Measurements from ENCODE around the gene NEK10.
A peak's percentile ranks its signal among the peaks of the same experiment; 100 is the strongest.

NEK10 gene

DNA sequence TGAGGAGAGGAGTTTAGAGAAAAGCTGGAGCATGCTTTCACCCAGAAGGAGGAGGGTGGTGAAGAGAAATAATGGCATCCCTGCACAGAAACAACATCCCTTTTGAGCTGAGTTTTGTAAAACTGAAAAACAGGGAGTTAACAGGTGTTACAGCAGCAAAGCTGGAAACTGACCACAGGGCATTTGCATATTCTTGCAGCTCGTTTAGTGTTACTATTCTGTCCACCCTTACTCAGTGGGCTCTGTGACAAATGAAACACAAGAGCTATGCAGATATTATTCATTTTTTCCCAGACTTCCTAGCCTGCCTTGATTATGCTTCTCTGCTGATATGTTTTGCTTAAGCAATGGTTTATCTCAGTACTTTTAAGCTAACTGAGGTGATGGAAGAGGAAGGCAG, 272.0 kb downstream of the NEK10 start:
- DNase-seq (ENCODE audit: low read depth), result no peak

- no peak for DNase-seq (ENCODE audit: low read depth)
Measured at GRCh38 chr3:27095553-27096222, 273.5 kb downstream of the NEK10 start.

- no peak for DNase-seq (ENCODE audit: low read depth)
Measured at GRCh38 chr3:27094721-27095120, 274.5 kb downstream of the NEK10 start.

- peak; percentile 1 for DNase-seq (ENCODE audit: low read depth)
Measured at GRCh38 chr3:27093771-27094170, 275.4 kb downstream of the NEK10 start.

GRCh38 chr3:27090275-27091041, 278.7 kb downstream of the NEK10 start:
- no peak for DNase-seq (ENCODE audit: low read depth)

GRCh38 chr3:27089645-27090044, 279.5 kb downstream of the NEK10 start:
- no peak for DNase-seq (ENCODE audit: low read depth)

DNA sequence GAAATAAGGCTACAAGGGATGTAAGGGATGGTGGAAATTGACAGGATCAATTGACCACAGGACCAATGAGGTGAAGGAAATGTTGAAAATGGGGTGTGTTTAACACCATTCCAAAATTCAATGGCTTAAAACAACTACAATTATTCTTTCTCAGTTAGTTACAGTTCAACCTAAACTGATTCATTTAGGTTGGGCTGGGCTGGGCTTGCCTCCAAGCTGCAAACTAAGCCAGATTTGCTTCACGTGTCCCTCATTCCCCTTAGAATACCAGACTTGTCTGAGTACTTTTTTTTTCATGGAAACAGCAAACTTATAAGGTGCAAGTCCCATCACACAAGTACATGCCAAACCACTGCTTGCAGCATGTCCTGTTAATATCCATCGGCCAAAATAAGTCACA, 280.1 kb downstream of the NEK10 start:
- DNase-seq (ENCODE audit: low read depth), result no peak

DNA sequence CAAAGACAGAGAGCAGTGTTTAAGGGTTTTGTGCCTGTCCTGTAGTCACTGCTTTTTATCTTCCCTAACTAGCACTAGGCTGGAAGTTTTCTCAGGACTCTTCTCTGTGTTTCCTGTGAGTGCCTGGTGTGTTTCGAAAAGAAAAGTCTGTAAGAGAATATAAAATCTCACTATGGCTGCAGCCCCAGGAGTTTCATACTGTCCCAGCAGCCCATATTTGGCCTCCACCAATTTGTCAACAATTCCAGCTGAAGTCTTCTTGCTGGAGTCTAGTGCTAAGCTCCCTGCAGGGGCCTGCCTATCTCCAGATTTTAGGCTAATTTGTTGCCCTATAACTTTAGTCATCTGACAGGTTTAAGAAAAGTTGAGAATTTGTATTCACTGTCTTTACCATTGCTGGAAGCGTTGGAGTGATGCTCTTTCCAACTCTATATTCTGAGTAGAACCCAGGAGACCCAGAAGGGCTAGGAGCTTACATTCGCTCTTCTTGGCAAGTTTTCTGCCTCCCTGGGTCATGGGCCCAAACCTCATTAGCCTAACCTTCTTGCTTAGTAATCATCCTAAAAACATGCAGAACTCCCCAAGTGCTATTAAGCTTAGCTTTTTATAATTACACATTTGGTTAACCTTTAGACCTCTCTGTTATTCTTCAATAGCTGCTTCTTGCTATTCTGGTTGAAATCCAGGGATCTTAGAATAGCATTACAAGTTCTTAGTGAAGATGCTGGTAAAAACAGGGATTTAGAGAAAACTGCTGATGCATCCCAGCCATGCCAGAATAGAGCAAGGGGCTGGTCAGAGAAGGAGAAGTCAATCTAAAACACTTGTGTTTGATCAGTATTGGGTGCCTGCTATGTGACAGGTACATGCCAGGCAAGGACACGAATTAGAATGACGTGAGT, 283.1 kb downstream of the NEK10 start:
- no peak for DNase-seq (ENCODE audit: low read depth)

GRCh38 chr3:27081992-27082607, 287.1 kb downstream of the NEK10 start:
- DNase-seq (ENCODE audit: low read depth), result no peak

GRCh38 chr3:27081566-27081965, 287.6 kb downstream of the NEK10 start:
- no peak for DNase-seq (ENCODE audit: low read depth)

- DNase-seq (ENCODE audit: low read depth), result no peak
Measured at GRCh38 chr3:27080258-27080525, 289.0 kb downstream of the NEK10 start.

GRCh38 chr3:27079427-27080257, 289.5 kb downstream of the NEK10 start:
- DNase-seq (ENCODE audit: low read depth), result no peak

- DNase-seq (ENCODE audit: low read depth), result no peak
Measured at GRCh38 chr3:27078246-27078913, 290.8 kb downstream of the NEK10 start.

GRCh38 chr3:27076815-27077630, 292.2 kb downstream of the NEK10 start:
- no peak for DNase-seq (ENCODE audit: low read depth)

- no peak for DNase-seq (ENCODE audit: low read depth)
Measured at GRCh38 chr3:27074914-27075313, 294.3 kb downstream of the NEK10 start.

DNA sequence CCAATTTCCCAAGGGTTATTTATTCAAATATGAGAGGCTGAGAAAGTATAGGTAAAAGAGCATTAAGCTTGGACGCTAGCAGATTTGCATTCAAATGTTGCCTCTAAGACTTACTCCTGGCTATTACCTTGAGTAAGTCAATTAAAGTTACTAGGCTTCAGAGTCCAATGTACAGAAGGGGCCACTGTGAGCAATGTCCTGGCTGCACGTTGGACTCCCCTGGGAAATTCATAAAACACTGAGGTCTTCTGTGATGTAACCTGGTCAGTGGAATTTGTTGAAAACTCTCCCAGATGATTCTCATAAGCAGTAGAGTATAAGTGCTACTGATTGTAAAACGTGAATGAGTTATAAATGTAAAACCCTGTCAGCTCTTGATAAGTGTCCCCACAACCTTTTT, 295.3 kb downstream of the NEK10 start:
- no peak for DNase-seq (ENCODE audit: low read depth)

GRCh38 chr3:27072810-27073651, 296.2 kb downstream of the NEK10 start:
- no peak for DNase-seq (ENCODE audit: low read depth)

- no peak for DNase-seq (ENCODE audit: low read depth)
Measured at GRCh38 chr3:27060336-27060735, 308.8 kb downstream of the NEK10 start.

All from amniotic epithelial cell (primary cell).